ENCODE measurements around the gene AKAP10.

- TF ChIP-seq CTCF (conservative IDR thresholded peaks at IDR 0.05) (no peak), ZFX (IDR thresholded peaks at IDR 0.05) (no peak)
Observed at GRCh38 chr17:19943599-19943998, 34.0 kb downstream of the AKAP10 start.
